GM19240 (cell line): ENCODE data around the gene SSX4B.
"Not testable (repeated sequence)": the region's sequence is repeated elsewhere in the genome, so short reads cannot be mapped to it uniquely, and the experiment has no call there.

Experiments
- DNase-seq: peaks from one replicate; pipeline ENCODE4 v3.0.0; 2011; ENCODE audit warnings: low spot score; ENCODE audit not compliant: insufficient read length

SSX4B gene

GRCh38 chrX:48411860-48412259, at the start of gene SSX4B:
Gene SSX4B (minus strand): TSS chrX:48411960. CDS start chrX:48411372, 588 bp downstream.
- not testable (repeated sequence) for DNase-seq

- DNase-seq: no peak
These were observed 48.8 kb upstream of the SSX4B start for GRCh38 chrX:48460606-48461005.

GRCh38 chrX:48460031-48460430, 48.3 kb upstream of the SSX4B start:
- no peak for DNase-seq

- DNase-seq: no peak
These were observed 47.7 kb upstream of the SSX4B start for GRCh38 chrX:48459483-48459882.

GRCh38 chrX:48458711-48459110, 47.0 kb upstream of the SSX4B start:
- no peak for DNase-seq

- DNase-seq: no peak
These were observed 45.0 kb upstream of the SSX4B start for GRCh38 chrX:48456628-48457331.

GRCh38 chrX:48451708-48452107, 39.9 kb upstream of the SSX4B start:
- no peak for DNase-seq

GRCh38 chrX:48450076-48450475, 38.3 kb upstream of the SSX4B start:
- DNase-seq: no peak

GRCh38 chrX:48447201-48447600, 35.4 kb upstream of the SSX4B start:
- not testable (repeated sequence) for DNase-seq

- not testable (repeated sequence) for DNase-seq
These were observed 22.0 kb upstream of the SSX4B start for GRCh38 chrX:48433713-48434112.

GRCh38 chrX:48430166-48430565, 18.4 kb upstream of the SSX4B start:
- not testable (repeated sequence) for DNase-seq

GRCh38 chrX:48429606-48430005, 17.8 kb upstream of the SSX4B start:
- not testable (repeated sequence) for DNase-seq

GRCh38 chrX:48427027-48427716, 15.4 kb upstream of the SSX4B start:
- not testable (repeated sequence) for DNase-seq

GRCh38 chrX:48397825-48398224, 13.9 kb downstream of the SSX4B start:
- DNase-seq: not testable (repeated sequence)

GRCh38 chrX:48396931-48397330, 14.8 kb downstream of the SSX4B start:
- not testable (repeated sequence) for DNase-seq

GRCh38 chrX:48383239-48383638, 28.5 kb downstream of the SSX4B start, which contains the start of gene SSX4:
Gene SSX4 (plus strand): TSS chrX:48383539. CDS start chrX:48384054, 515 bp downstream.
- DNase-seq: not testable (repeated sequence)

GRCh38 chrX:48370408-48370807, 41.4 kb downstream of the SSX4B start:
- DNase-seq: not testable (repeated sequence)

- not testable (repeated sequence) for DNase-seq
These were observed 43.9 kb downstream of the SSX4B start for GRCh38 chrX:48367717-48368408.

GRCh38 chrX:48359281-48359680, 52.5 kb downstream of the SSX4B start:
- DNase-seq: not testable (repeated sequence)

- DNase-seq: no peak
These were observed 54.1 kb downstream of the SSX4B start for GRCh38 chrX:48357681-48358080.

GRCh38 chrX:48356315-48357094, 55.3 kb downstream of the SSX4B start, which contains the start of gene SSX3:
Gene SSX3 (minus strand): TSS chrX:48356703. CDS start chrX:48355249, 1,454 bp downstream.
- DNase-seq: not testable (repeated sequence)
